H1 (cell line): Measurements from ENCODE around the gene JAKMIP3. TPM values are rescaled to one million over a fixed set of nuclear protein-coding genes. Genes with fewer than 3 reads are reported as not detected.
A peak's percentile ranks its signal among the peaks of the same experiment; 100 is the strongest.

Source experiments
- CTCF ChIA-PET: fragments of 300-600 bp; sonication (Branson Sonifier 250); formaldehyde crosslinking; loops from one replicate; lab custom pipeline; 2021; ENCODE audit not compliant: partially characterized antibody; lab: Charles Lee
- POLR2A ChIA-PET: fragments of 300-600 bp; sonication (Branson Sonifier 250); formaldehyde crosslinking; loops from one replicate; lab custom pipeline; 2021; ENCODE audit warnings: inconsistent platforms; ENCODE audit not compliant: partially characterized antibody; lab: Charles Lee
- DNase-seq, 2 experiments: peaks; one replicate each; pipeline versions ENCODE4 v3.0.0 to v3.0.0-alpha.2; 2010 to 2022; ENCODE audit warnings: low spot score in 2 of 2, low read depth in 1 of 2, mixed read lengths in 1 of 2
- FAIRE-seq: peaks from 2 replicates; lab custom pipeline; 2011; peaks lifted over from hg19 to GRCh38; lab: Jason Lieb, UNC
- H2AFZ ChIP-seq: 2 replicates; pipeline ENCODE4 v1.8.1; 2012; ENCODE audit warnings: low read length, inconsistent platforms
- H2AK5ac ChIP-seq: 2 replicates; pipeline ENCODE4 v1.6.1; 2013; ENCODE audit warnings: low read depth, low read length
- H2BK120ac ChIP-seq: replicated peaks from 2 replicates; pipeline ENCODE3; 2013; ENCODE audit warnings: low read depth, low read length, inconsistent platforms
- H2BK12ac ChIP-seq: 2 replicates; pipeline ENCODE4 v1.6.1; 2013; ENCODE audit warnings: low read depth, low read length
- H2BK15ac ChIP-seq: 2 replicates; pipeline ENCODE4 v1.6.1; 2013; ENCODE audit warnings: low read length
- H2BK20ac ChIP-seq: 2 replicates; pipeline ENCODE4 v1.6.1; 2013; ENCODE audit warnings: low read length
- H2BK5ac ChIP-seq: 2 replicates; pipeline ENCODE4 v1.6.1; 2013; ENCODE audit warnings: low read depth, low read length
- H3K14ac ChIP-seq: 2 replicates; pipeline ENCODE4 v1.6.1; 2013; ENCODE audit warnings: inconsistent platforms; ENCODE audit not compliant: insufficient read length
- H3K18ac ChIP-seq: 2 replicates; pipeline ENCODE4 v1.6.1; 2013; ENCODE audit warnings: low read length; ENCODE audit errors: extremely low read depth
- H3K23ac ChIP-seq: 2 replicates; pipeline ENCODE4 v1.6.1; 2013; ENCODE audit warnings: inconsistent platforms; ENCODE audit not compliant: insufficient read length
- H3K23me2 ChIP-seq: 2 replicates; pipeline ENCODE4 v1.6.1; 2013; ENCODE audit warnings: low read depth, low read length
- H3K27ac ChIP-seq: 2 replicates; pipeline ENCODE4 v1.6.1; 2011; ENCODE audit warnings: low read depth, low read length, inconsistent platforms
- H3K27me3 ChIP-seq, 4 experiments: replicated peaks in 1 of 4; 1 replicate in 1 of 4; 2 replicates in 3 of 4; pipeline versions ENCODE4 v1.6.1 to v1.8.1; 2011 to 2013; ENCODE audit warnings: low read length in 3 of 4, mild to moderate bottlenecking in 3 of 4, inconsistent platforms in 2 of 4, mixed read lengths in 2 of 4, moderate library complexity in 1 of 4; ENCODE audit not compliant: control insufficient read depth in 3 of 4, insufficient read depth in 3 of 4; ENCODE audit errors: extremely low read depth in 1 of 4
- H3K36me3 ChIP-seq, 4 experiments: 2 replicates each; pipeline versions ENCODE4 v1.6.1 to v1.8.1; 2011 to 2013; ENCODE audit warnings: mild to moderate bottlenecking in 4 of 4, low read length in 3 of 4, moderate library complexity in 2 of 4, control low read depth in 1 of 4, inconsistent platforms in 1 of 4; ENCODE audit not compliant: insufficient read depth in 4 of 4, control insufficient read depth in 2 of 4
- H3K4ac ChIP-seq: replicated peaks from 2 replicates; pipeline ENCODE3; 2013; ENCODE audit warnings: low read length, low read depth, mixed read lengths, inconsistent platforms; ENCODE audit not compliant: insufficient read length
- H3K4me1 ChIP-seq, 4 experiments: replicated peaks in 1 of 4; 1 replicate in 1 of 4; 2 replicates in 3 of 4; pipeline versions ENCODE4 v1.6.1 to v1.8.1; 2011 to 2013; ENCODE audit warnings: low read length in 3 of 4, inconsistent platforms in 2 of 4, mixed read lengths in 1 of 4; ENCODE audit not compliant: insufficient read depth in 4 of 4, control insufficient read depth in 3 of 4
- H3K4me2 ChIP-seq, 2 experiments: 2 replicates each; pipeline versions ENCODE4 v1.6.1 to v1.8.1; 2011 to 2013; ENCODE audit warnings: low read depth in 2 of 2, low read length in 2 of 2, control low read depth in 1 of 2, inconsistent platforms in 1 of 2, mild to moderate bottlenecking in 1 of 2; ENCODE audit not compliant: insufficient read depth in 1 of 2
- H3K4me3 ChIP-seq, 4 experiments: fragments of 200-600, 300-600 bp in 1 of 4; sonication (generic), shearing (Covaris generic), sonication (Bioruptor Twin) in 1 of 4; 2 replicates each; pipeline versions ENCODE4 v1.5.1 to v1.8.1; 2011 to 2016; ENCODE audit warnings: low read length in 4 of 4, low read depth in 3 of 4, control low read depth in 2 of 4, inconsistent platforms in 2 of 4, mild to moderate bottlenecking in 2 of 4, mixed read lengths in 1 of 4, moderate library complexity in 1 of 4; ENCODE audit not compliant: insufficient read depth in 2 of 4; ENCODE audit errors: extremely low read depth in 1 of 4
- H3K56ac ChIP-seq: replicated peaks from 2 replicates; pipeline ENCODE3; 2013; ENCODE audit warnings: low read depth, mild to moderate bottlenecking, mixed read lengths, low read length, inconsistent platforms; ENCODE audit not compliant: insufficient read length
- H3K79me1 ChIP-seq: 2 replicates; pipeline ENCODE4 v1.6.1; 2013; ENCODE audit warnings: low read depth, low read length, control low read depth
- H3K79me2 ChIP-seq, 2 experiments: 2 replicates each; pipeline versions ENCODE4 v1.6.1 to v1.8.1; 2012 to 2013; ENCODE audit warnings: low read length in 2 of 2, mild to moderate bottlenecking in 2 of 2, inconsistent platforms in 1 of 2; ENCODE audit not compliant: insufficient read depth in 2 of 2, control insufficient read depth in 1 of 2
- H3K9ac ChIP-seq, 4 experiments: replicated peaks in 1 of 4; 1 replicate in 1 of 4; 2 replicates in 3 of 4; pipeline versions ENCODE4 v1.6.1 to v1.8.1; 2011 to 2013; ENCODE audit warnings: low read depth in 3 of 4, low read length in 3 of 4, control low read depth in 2 of 4, mild to moderate bottlenecking in 2 of 4, moderate library complexity in 2 of 4, inconsistent platforms in 1 of 4; ENCODE audit errors: extremely low read depth in 1 of 4
- H3K9me3 ChIP-seq, 2 experiments: 2 replicates each; pipeline versions ENCODE4 v1.6.1 to v1.8.1; 2012 to 2013; ENCODE audit warnings: mild to moderate bottlenecking in 2 of 2, moderate library complexity in 2 of 2, control low read depth in 1 of 2, inconsistent platforms in 1 of 2, low read depth in 1 of 2, low read length in 1 of 2, mixed read lengths in 1 of 2; ENCODE audit not compliant: insufficient read depth in 2 of 2
- H4K20me1 ChIP-seq, 2 experiments: replicated peaks in 1 of 2; 2 replicates each; pipeline versions ENCODE3 to v1.8.1; 2011 to 2013; ENCODE audit warnings: inconsistent platforms in 2 of 2, low read length in 2 of 2, mild to moderate bottlenecking in 1 of 2; ENCODE audit not compliant: insufficient read depth in 2 of 2, control insufficient read depth in 1 of 2
- H4K5ac ChIP-seq: 2 replicates; pipeline ENCODE4 v1.6.1; 2013; ENCODE audit warnings: low read length, low read depth, mixed read lengths, inconsistent platforms; ENCODE audit not compliant: insufficient read length
- H4K8ac ChIP-seq: 2 replicates; pipeline ENCODE4 v1.8.0; 2013; ENCODE audit warnings: mild to moderate bottlenecking, moderate library complexity, low read length, inconsistent platforms; ENCODE audit not compliant: insufficient read depth; ENCODE audit errors: extremely low read depth
- H4K91ac ChIP-seq: replicated peaks from 2 replicates; pipeline ENCODE3; 2013; ENCODE audit warnings: low read length, mixed read lengths, inconsistent platforms; ENCODE audit not compliant: insufficient read length
- BRCA1 ChIP-seq: IDR thresholded peaks from 2 replicates; pipeline ENCODE4 v1.6.1; 2012; ENCODE audit warnings: low read depth, low read length, improper control_type of control experiment
- JUND ChIP-seq: IDR thresholded peaks from 2 replicates; pipeline ENCODE4 v1.6.1; 2011; ENCODE audit warnings: mild to moderate bottlenecking, improper control_type of control experiment, low read length
- KDM5A ChIP-seq: fragments of 200-600 bp; IDR thresholded peaks from 2 replicates; pipeline ENCODE4 v1.7.1; 2012; ENCODE audit warnings: mild to moderate bottlenecking, low read length, inconsistent platforms, mixed read lengths
- POLR2AphosphoS5 ChIP-seq: IDR thresholded peaks from 2 replicates; pipeline ENCODE4 v1.6.1; 2011; ENCODE audit warnings: low read depth, low read length
- SP4 ChIP-seq: IDR thresholded peaks from 2 replicates; pipeline ENCODE4 v1.6.1; 2012; ENCODE audit warnings: low read length, inconsistent platforms
- SUZ12 ChIP-seq: fragments of 200-600 bp; sonication (generic); IDR thresholded peaks from 2 replicates; pipeline ENCODE4 v1.6.1; 2012; ENCODE audit warnings: mild to moderate bottlenecking, inconsistent platforms, low read length, moderate library complexity, mixed read lengths
- TBP ChIP-seq: IDR thresholded peaks from 2 replicates; pipeline ENCODE4 v1.6.1; 2011; ENCODE audit warnings: low read depth, low read length, improper control_type of control experiment
- WGBS, 2 experiments: shearing (Covaris generic) in 1 of 2; methylation state at CpG; one replicate each; pipeline versions ENCODE4 v1.1.6 to v1.1.7; 2013 to 2015; ENCODE audit warnings: low lambda C conversion rate in 2 of 2, mixed read lengths in 2 of 2, inconsistent platforms in 1 of 2, low coverage in 1 of 2, missing lambda C conversion rate in 1 of 2; ENCODE audit not compliant: insufficient replicate concordance in 2 of 2, insufficient coverage in 1 of 2, insufficient read length in 1 of 2; ENCODE audit errors: extremely low coverage in 1 of 2, missing lambda C conversion rate in 1 of 2; 5-methylcytosine and 5-hydroxymethylcytosine counted together
- polyA plus RNA-seq, 7 experiments: library from polyadenylated mRNA; depleted of rRNA in 3 of 7; stranded (reverse) in 5 of 7; unstranded in 2 of 7; fragments of >200 nt in 5 of 7; fragments of 200-250 nt in 2 of 7; gene quantifications; 1 replicate in 5 of 7; 2 replicates in 1 of 7; 4 replicates in 1 of 7; pipeline versions ENCODE4 v1.2.1 to v1.2.3, GENCODE V29; 2011 to 2013; ENCODE audit warnings: missing spikeins in 2 of 7, mixed read lengths in 2 of 7
- total RNA-seq: library from RNA; stranded (reverse); fragmentation: NEBNext Ultra II Directional; extraction: Animal tissue kit (Norgen Biotek cat#: 25700); gene quantifications from 2 replicates; pipeline ENCODE4 v1.2.1, GENCODE V29; 2021
- TF ChIP-seq, protein P1 (sequence below): IDR thresholded peaks from 2 replicates; pipeline ENCODE4 v1.6.1; 2011; ENCODE audit warnings: low read length, improper control_type of control experiment

JAKMIP3 gene
- total and polyA plus RNA-seq, 2 of the 8 experiments (the other 6 are each of a cell fraction or from before 2014, with no cell fraction given): 0.83 to 0.91 TPM

GRCh38 chr10:132064771-132065437 is 842 bp upstream of the JAKMIP3 start:
- Histone ChIP-seq H2BK12ac (peak overlapping the region; percentile 90), H4K8ac (peak overlapping the region; percentile 51; the same call in 1 of the 2 replicates), H3K4ac (peak overlapping the region; percentile 66), H3K56ac (no peak overlapping the region), H3K27ac (no peak overlapping the region), H3K4me1 (peaks cover 0 to 17% (median 13%) of the 10 kb centered on the region in 4 experiments; a peak in 6 of 7 replicates), H4K5ac (peak overlapping the region; percentile 9), H2BK5ac (peak overlapping the region; percentile 49; the same call in 1 of the 2 replicates), H2BK20ac (no peak overlapping the region), H4K20me1 (no peaks in the 10 kb centered on the region), H3K4me3 (no peak overlapping the region; a peak in 1 of 8 replicates), H3K79me2 (no peaks in the 10 kb centered on the region), H3K14ac (no peak overlapping the region), H3K36me3 (no peaks in the 10 kb centered on the region), H3K18ac (0 out of 2 replicates have a peak overlapping the region, but pooled peaks have one; percentile 34), H2BK15ac (no peak overlapping the region), H2AFZ (no peak overlapping the region), H3K9me3 (peaks cover 0 to 4% of the 10 kb centered on the region in 2 experiments; a peak in 1 of 4 replicates), H3K23me2 (no peaks in the 10 kb centered on the region; the same call in 1 of the 2 replicates), H2AK5ac (no peak overlapping the region; the same call in 1 of the 2 replicates), H3K79me1 (no peaks in the 10 kb centered on the region), H3K9ac (no peak overlapping the region), H3K4me2 (peak overlapping the region; percentile 58 to 75; a peak in 3 of 4 replicates), H4K91ac (peak overlapping the region; percentile 42), H2BK120ac (peak overlapping the region; percentile 3), H3K23ac (no peak overlapping the region), H3K27me3 (peaks cover 0 to 2% (median 0%) of the 10 kb centered on the region in 4 experiments; a peak in 2 of 7 replicates)
- DNase-seq (no peak), FAIRE-seq (no peak)
- 83% methylated on average over 24 of the region's 24 CpGs; no CpG with 5 or more reads in 1 of the 2 experiments for WGBS, 2 experiments
- ChIA-PET POLR2A (no interaction called here), CTCF (interaction anchor here (1.4 to 2.1 kb wide), 4 partner anchors 8 to 78 kb away, joined by 3 to 11 read pairs (median 4); no protein-coding TSS in a partner anchor)
- no peak for TF ChIP-seq JUND
- TF ChIP-seq SUZ12: 0 out of 2 replicates have a peak, but pooled peaks have one; percentile 28
- no peak for TF ChIP-seq TBP
- TF ChIP-seq BRCA1: no peak
- TF ChIP-seq KDM5A: no peak
- TF ChIP-seq, protein P1, sequence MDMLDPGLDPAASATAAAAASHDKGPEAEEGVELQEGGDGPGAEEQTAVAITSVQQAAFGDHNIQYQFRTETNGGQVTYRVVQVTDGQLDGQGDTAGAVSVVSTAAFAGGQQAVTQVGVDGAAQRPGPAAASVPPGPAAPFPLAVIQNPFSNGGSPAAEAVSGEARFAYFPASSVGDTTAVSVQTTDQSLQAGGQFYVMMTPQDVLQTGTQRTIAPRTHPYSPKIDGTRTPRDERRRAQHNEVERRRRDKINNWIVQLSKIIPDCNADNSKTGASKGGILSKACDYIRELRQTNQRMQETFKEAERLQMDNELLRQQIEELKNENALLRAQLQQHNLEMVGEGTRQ: no peak
- TF ChIP-seq POLR2AphosphoS5: no peak
- TF ChIP-seq SP4: no peak
